Stimulated activated CD8-positive, alpha-beta memory T cell treated with anti-CD3 and anti-CD28 coated beads, Interleukin-12 subunit alpha, Interleukin-12 subunit beta, amount 100 ng/mL, for 4 hours (primary cell): ENCODE measurements around the gene ATP1A4.

Source experiments
- DNase-seq: peaks from one replicate; pipeline ENCODE4 v3.0.0-alpha.2; 2020; ENCODE audit warnings: low read depth

Gene ATP1A4

DNA sequence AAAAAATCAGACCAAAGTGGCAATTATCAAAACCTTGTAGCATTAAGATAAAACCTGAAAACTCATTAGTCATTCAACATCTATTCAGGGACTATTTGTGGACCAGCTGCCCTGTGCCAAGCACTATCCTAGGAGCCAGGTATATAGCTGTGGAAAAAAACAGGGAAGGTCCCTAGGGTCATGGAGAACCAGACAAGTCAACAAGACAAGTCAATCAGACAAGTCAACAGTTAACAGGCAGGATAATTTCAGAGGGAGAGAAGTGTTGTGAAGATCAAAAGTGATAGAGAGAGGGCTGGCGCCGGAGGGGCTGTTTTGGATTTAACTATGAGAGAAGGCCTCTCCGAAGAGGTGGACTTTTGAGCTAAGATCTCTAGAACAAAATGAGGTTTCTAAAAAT lies 3.3 kb upstream of the ATP1A4 start:
- no peak for DNase-seq

DNA sequence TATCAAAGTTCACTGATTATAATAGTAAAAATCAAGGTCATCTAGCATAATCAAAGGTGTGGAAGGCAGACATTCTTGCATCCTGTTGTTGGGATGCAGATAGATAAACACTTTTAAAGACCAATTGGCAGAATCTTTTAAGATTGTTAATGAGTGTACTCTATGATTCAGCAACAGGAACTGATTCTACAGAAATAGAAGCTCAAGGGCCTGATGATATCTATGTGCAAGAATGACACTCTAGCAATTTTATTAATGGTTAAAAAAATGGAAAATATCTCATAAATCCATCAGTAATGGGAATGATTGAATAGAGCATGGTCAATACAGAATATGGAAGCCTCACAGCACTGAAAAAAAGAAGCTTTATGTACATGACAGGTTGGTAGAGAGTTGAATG lies 2.2 kb upstream of the ATP1A4 start:
- no peak for DNase-seq

DNA sequence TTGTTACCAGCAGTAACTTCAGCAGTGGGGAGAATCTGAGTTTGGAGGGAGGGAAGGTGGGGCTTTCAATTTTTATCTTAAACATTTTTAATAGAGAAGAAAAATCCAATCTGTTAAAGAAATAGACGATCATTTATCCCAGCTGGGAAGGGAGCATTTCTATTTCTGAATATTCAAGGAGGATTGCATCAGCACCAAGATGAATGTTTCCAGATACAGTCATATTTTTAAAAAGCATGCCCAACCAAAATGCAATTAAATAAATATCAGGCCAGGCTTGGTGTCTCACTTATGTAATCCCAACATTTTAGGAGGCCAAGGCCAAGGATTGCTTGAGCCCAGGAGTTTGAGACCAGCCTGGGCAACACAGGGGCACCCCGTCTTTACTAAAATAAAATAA lies 1.7 kb upstream of the ATP1A4 start:
- no peak for DNase-seq

DNA sequence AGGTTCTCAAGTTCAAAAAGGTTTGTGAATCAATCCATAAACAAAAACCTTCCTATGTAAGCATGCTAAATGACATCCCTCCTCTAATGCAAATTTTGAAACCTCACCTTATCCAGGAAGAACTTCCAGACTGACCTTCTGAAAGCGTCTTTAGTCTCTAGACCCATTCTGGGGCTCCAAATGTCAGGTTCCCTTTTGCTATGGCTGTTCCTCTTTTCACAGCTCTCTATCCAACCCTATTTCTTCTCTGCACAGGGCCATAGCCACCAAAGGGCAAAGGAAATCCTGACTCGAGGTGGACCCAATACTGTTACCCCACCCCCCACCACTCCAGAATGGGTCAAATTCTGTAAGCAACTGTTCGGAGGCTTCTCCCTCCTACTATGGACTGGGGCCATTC lies 3.4 kb downstream of the ATP1A4 start:
- DNase-seq: no peak

DNA sequence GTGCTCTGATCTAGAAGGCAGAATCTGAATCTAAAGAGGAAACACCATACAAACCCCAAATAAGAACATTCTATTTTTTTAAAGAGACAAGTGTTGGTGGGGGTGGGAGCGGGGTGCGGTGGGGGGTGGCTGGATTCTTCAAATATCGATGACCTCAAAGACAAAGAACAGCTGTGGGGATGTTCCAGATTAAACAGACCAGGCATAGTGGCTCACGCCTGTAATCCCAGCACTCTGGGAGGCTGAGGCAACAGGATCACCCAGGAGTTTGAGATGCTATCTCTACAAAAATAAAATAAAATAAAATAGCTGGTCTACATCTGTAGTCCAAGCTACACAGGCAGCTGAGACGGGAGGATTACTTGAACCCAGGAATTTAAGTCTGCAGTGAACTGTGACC lies 5.0 kb downstream of the ATP1A4 start:
- no peak for DNase-seq

DNA sequence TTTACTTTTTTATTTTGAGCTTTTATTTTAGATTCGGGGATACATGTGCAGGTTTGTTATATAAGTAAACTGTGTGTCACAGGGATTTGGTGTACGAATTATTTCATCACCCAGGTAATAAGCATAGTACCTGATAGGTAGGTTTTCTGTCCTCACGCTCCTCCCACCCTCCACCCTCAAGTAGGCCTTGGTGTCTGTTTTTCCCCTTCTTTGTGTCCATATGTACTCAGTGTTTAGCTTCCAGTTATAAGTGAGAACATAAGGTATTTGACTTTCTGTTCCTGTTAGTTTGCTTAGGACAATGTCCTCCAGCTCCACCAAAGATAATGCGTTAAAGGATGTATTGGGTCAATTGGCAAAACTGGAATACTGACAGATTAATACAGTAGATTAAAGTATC lies 5.8 kb downstream of the ATP1A4 start:
- DNase-seq: no peak

DNA sequence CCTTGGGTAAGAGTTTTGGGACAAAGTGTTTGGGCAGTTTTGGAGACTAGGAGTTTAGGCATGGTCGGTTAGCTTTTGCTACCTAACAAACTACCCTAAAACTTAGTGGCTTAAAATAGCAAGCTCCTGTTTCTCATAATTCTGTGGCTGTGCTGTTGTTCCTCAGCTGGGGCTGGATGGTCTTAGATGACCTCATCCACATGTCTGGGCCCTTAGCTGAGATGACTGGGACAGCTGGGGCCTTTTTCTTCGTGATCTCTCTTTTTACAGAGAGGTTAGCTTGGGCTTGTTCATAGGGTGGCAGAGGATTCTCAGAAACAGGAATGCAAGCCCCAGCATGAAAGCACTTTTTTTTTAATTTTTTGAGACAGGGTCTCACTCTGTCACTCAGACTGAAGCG lies 6.6 kb downstream of the ATP1A4 start:
- DNase-seq: no peak

DNA sequence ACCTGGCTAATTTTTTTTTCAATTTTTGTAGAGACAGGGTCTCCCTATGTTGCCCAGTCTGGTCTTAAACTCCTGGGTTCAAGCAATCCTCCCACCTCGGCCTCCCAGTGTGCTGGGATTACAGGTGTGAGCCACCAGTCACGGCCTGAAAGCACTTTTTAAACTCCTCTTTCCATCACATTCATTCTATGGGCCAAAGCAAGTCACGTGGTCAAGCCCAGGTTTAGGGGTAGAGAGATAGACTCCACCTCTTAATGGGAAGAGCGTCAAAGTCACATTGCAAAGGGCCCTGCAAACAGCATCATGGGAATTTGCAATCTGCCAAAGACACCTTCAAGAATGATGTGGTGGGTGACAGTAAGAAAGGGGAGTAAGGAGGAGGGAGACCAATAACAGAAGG lies 7.1 kb downstream of the ATP1A4 start:
- no peak for DNase-seq

DNA sequence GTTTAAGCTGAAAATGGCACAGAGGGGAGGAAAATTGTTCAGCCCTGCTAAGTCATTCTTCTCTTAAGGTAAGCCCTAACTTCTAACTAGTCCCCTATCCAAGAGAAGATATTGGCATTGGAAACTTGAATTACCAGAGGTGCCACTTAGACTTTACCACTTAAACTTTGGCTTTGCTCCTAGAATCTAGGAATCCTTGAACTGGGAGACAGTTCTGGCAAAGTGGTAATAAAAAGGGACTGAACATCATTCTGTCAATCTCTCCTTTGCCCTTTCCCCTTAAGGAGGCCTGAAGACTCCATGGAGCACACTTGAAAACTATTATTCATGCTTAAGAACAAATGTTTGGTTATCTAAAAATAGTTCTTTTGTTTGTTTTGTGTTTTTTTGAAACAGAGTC lies 8.4 kb downstream of the ATP1A4 start:
- DNase-seq: no peak

DNA sequence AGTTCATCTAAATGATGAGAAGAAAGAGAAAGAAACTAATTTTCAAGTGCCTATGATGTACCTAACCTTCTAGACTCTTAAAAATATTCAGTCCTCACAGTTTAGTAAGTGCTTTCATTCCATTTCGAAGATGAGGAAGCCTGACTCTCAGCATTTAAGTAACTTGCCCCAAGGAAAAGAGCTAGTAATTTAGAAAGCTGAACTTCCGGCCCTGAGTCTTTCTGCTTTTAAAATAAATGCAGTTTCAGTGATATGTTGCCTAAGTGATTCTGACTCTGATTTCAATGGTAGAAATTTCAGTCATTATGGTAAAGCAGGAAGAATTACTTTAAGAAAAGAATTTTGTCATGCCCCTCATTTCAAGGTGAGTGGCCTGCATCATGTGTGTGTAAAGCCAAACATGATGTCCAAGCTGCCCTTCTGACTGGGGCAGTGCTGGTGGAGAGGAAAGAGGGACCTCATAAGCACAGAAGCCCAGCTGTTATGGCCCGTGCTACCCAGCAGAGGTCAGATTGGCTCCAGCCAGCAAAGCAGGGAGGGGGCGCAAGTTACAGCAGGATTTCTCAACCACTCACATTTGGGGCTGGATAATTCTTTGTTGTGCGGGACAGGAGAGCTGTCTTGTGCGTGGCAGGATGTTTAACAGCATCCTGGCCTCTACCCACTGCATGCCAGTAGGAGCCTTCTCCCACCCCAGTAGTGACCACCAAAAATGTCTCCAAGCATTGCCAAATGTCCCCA lies 10.7 kb downstream of the ATP1A4 start:
- DNase-seq: no peak

DNA sequence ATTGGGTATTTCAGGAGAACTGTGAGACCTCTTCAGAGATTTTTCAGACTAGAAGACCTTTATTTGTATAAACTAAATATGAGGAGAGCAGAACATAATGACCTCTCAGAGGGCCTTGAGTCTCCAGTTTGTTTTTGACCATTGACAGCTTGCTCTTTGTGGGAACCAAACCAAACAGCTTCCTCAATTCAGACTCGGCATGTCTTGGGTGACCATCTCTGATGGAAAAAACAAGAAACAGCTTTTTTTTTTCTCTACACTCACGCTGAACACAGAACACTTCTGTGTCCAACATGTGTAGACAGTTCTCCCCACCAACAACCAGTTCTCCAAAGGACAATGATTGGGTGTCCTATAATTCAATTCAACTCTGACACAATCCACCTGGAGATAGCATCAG lies 11.5 kb downstream of the ATP1A4 start:
- DNase-seq: no peak

DNA sequence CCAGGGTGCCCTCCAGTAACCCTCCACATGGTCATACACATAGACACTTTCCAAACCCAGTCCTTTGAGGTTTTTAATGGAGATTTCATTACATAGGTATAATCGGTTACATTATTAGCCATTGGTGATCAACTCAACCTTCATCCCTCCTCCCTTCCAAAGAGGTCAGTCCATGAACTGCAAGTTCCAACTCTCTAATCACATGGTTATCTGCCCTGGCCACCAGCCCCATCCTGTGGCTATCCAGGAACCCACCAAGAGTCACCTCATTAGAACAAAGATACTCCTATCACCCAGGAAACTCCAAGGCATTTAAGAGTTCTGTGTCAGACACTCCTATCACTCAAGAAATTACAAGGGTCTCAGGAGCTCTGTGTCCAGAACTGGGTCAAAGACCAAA lies 12.2 kb downstream of the ATP1A4 start:
- DNase-seq: no peak

DNA sequence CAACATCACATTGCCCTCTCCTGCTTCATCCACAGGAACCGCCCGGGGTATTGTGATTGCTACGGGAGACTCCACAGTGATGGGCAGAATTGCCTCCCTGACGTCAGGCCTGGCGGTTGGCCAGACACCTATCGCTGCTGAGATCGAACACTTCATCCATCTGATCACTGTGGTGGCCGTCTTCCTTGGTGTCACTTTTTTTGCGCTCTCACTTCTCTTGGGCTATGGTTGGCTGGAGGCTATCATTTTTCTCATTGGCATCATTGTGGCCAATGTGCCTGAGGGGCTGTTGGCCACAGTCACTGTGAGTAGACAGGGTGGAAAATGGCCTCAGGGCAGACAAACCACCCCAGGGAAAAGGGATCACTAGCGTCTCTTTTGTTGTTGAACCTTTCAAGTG lies 12.7 kb downstream of the ATP1A4 start:
- DNase-seq: no peak

DNA sequence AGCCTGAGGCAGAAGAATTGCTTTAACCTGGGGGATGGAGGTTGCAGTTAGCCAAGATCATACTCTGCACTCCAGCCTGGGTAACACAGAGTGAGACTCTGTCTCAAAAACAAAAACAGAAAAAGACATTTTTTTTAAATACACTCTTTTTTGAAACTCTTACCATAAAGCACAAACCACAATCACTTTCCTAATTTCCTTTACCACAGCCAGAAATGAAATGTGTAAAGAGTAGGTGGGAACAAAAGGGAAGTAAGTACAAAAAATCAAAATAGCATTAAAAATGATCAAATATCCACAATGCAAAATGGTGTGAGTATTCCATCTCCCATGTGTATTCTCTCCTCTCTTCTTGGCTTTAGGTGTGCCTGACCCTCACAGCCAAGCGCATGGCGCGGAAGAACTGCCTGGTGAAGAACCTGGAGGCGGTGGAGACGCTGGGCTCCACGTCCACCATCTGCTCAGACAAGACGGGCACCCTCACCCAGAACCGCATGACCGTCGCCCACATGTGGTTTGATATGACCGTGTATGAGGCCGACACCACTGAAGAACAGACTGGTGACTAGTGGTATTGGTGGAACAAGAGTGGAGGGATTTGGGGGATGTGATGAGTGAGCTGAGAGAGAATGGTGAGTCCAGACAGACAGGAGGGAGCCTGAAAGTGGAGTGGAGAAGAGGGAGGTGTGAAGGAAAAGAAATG lies 14.9 kb downstream of the ATP1A4 start:
- DNase-seq: no peak

DNA sequence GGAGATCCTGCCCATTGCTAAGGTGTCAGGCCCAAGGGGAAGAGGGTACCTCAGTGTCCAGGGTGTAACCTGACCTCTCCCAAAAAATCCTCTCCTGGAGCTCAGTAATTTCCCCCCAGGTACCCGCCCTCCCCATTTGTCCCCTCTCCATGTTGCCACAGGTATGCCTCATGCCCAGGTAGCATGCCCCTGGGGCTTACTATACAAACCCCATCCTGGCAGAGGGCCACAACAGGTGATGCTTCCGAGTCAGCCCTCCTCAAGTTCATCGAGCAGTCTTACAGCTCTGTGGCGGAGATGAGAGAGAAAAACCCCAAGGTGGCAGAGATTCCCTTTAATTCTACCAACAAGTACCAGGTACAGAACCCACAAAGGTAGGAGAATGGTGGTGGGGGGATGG lies 15.7 kb downstream of the ATP1A4 start:
- DNase-seq: no peak

DNA sequence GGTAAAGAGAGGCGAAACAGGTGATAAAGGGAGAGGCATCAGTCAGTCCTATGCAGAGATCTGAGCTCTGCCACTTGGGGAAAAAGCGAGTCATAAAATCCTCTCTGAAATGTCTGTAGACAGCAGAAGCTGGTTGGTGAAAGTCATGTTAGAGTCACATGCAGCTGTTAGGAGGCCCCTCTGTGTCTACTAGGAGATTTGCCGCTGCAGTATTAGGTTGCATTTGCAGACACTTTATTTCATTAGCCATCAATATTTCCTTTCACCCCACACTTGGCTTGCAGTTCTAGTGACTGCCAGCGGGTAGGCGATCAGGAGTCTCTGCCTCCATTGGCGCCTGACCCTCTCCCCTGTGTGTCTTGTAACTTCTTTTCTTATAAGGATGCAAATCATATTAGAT lies 16.2 kb downstream of the ATP1A4 start:
- no peak for DNase-seq

DNA sequence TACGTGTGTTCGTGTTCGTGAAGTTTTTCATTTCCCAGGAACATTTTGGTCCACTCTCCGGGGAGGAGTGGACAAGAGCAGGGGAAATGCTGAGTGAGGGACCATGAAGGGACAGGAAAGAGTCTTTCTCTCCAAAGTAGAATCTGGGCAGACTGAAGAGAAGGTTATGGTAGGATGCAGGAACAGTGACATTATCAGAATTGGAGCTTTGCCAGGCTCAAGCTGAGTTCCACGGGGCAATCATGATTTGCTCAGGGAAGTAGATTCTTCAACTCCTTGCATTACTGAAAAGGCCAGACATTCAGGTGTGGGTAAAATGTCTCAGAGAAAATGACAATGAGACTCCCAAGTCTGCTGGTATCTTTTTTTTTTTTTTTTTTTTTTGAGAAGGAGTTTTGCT lies 16.6 kb downstream of the ATP1A4 start:
- no peak for DNase-seq

DNA sequence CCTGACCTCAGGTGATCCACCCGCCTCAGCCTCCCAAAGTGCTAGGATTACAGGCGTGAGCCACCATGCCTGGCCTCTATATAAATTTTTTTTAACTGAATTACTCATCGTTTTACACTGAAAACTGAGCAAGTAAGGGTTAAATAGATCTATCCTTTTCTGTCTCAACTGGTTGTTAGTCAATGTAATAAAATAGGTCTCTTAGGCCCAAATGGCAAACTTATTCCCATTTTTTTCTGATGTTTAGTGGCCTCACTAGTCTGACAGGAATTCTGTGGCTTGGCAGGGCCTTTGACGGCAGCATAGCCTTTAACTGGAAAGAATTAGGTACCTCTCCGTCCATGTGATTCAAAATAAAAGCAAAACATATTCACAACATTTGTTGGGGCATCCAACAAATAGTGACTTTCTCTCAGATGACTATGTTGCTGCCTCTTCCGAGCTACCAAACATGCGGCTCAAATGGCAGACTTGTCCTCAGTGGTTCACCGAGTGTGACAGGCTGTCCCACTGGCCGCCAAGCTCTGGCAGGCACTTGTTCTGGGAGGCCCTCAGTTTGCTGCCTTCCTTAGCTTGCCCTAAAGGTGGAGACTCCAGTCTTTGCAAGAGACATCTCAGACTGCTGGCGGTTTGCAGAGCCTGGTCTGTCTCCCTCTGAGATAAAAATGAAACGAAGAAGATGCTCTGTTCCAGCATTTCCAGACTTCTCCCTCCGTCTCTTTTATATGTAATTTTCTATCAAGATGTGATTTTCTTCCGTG lies 17.4 kb downstream of the ATP1A4 start:
- DNase-seq: no peak

DNA sequence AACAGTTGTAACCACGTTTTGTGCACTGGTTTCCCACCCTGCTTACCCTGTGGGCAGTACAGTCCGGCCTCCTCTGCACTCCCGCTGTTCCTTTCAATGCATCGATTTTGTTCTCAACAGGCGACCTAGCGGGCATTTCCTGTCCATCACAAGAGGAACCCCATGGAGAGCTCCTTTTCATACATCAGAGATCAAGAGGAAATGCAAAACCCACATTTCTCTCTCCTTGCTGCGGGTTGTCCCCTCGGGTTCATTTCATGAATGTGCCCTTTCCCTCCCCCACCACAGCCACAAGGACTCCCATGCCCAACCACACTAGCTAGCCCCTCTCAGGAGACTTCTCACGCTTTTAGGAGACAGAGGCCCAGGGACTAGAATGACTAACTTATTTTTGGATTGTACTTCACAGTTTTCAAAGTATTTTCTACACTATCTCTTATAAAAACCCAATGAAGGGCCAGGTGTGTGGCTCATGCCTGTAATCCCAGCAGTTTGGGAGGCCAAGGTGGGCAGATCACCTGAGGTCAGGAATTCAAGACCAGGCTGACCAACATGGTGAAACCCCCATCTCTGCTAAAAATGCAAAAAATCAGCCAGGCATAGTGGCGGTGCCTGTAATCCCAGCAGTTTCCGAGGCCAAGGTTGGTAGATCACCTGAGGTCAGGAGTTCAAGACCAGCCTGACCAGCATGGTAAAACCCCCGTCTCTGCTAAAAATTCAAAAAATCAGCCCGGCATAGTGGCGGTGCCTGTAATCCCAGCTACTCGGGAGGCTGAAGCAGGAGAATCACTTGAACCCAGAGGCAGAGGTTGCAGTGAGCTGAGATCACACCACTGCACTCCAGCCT lies 18.4 kb downstream of the ATP1A4 start:
- no peak for DNase-seq

DNA sequence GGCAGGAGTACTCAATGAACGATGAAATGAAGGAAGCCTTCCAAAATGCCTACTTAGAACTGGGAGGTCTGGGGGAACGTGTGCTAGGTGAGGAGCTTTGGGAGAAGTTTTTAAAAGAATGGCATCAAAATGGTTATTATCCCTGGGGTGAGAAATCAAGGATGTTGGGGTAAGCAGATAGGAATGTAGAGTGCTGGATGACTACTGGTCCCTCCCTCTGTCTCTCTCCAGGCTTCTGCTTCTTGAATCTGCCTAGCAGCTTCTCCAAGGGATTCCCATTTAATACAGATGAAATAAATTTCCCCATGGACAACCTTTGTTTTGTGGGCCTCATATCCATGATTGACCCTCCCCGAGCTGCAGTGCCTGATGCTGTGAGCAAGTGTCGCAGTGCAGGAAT lies 20.0 kb downstream of the ATP1A4 start:
- no peak for DNase-seq

DNA sequence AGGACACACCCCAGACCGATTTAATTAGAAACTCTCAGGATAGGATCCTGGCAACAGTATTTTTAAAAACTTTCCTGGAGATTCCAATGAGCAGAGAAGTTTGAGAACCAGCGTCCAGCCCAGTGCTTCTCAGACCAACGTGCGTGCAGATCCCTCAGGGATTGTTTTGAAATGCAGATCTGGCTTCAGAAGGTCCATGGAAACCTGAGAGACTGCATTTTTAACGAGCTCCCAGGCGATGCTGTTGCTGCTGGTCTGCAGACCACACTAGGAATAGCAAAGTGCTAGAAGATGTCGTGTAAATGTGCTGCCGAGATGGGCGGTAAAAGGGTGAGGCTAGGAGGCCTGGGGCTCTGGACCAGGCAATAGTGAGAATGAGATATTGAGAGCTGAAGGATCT lies 20.6 kb downstream of the ATP1A4 start:
- no peak for DNase-seq

DNA sequence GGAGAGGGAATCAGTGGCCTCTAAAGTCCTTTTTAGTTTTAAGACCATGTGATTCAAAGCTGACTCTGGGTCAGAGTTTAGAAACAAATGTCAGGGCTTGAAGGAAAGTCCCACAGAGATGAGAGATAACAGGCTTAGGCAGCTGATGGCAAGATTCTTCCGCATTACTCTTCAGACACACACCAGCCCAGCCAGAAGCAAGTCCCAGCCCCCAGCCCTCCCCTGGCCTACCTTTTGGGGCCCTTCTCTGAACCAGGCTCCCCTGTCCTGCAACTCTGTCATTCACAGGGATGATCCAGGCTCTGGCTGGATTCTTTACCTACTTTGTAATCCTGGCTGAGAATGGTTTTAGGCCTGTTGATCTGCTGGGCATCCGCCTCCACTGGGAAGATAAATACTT lies 25.8 kb downstream of the ATP1A4 start:
- no peak for DNase-seq
